Liver (tissue), 9 donors: ENCODE measurements around the gene ST6GAL1. TPM values are rescaled to one million over a fixed set of nuclear protein-coding genes. Genes with fewer than 3 reads are reported as not detected.

Experiments used
- DNase-seq: peaks from one replicate; pipeline ENCODE4 v3.0.0-alpha.2; 2017; ENCODE audit warnings: low spot score
- H3K27ac ChIP-seq, 2 donors: one replicate each; pipeline ENCODE4 v1.7.0; 2013; ENCODE audit warnings: inconsistent platforms in 2 of 2, low read length in 2 of 2, control low read depth in 1 of 2, low read depth in 1 of 2, mild to moderate bottlenecking in 1 of 2
- H3K27me3 ChIP-seq, 4 donors: one replicate each; pipeline versions ENCODE4 v1.6.1 to v1.7.0; 2013; ENCODE audit warnings: low read length in 3 of 4, inconsistent platforms in 1 of 4, mild to moderate bottlenecking in 1 of 4, moderate library complexity in 1 of 4; ENCODE audit not compliant: control insufficient read depth in 4 of 4, insufficient read depth in 4 of 4
- H3K36me3 ChIP-seq, 4 donors: one replicate each; pipeline versions ENCODE4 v1.6.1 to v1.7.0; 2013; ENCODE audit warnings: low read length in 3 of 4, mild to moderate bottlenecking in 3 of 4, low read depth in 1 of 4, moderate library complexity in 1 of 4; ENCODE audit not compliant: control insufficient read depth in 4 of 4, insufficient read depth in 3 of 4
- H3K4me1 ChIP-seq, 4 donors: one replicate each; pipeline versions ENCODE4 v1.6.1 to v1.7.0; 2013; ENCODE audit warnings: low read length in 3 of 4, mild to moderate bottlenecking in 3 of 4, moderate library complexity in 1 of 4; ENCODE audit not compliant: control insufficient read depth in 4 of 4, insufficient read depth in 4 of 4
- H3K4me3 ChIP-seq, 3 donors: one replicate each; pipeline versions ENCODE4 v1.6.1 to v1.7.0; 2013; ENCODE audit warnings: low read length in 3 of 3, control low read depth in 1 of 3, low read depth in 1 of 3, mild to moderate bottlenecking in 1 of 3
- H3K9ac ChIP-seq, 2 donors: one replicate each; pipeline ENCODE4 v1.7.0; 2013; ENCODE audit warnings: low read length in 2 of 2, mild to moderate bottlenecking in 2 of 2, moderate library complexity in 2 of 2, control low read depth in 1 of 2, low read depth in 1 of 2
- H3K9me3 ChIP-seq, 4 donors: one replicate each; pipeline versions ENCODE4 v1.6.1 to v1.7.0; 2013; ENCODE audit warnings: low read length in 3 of 4; ENCODE audit not compliant: control insufficient read depth in 4 of 4
- FOXA1 ChIP-seq: IDR thresholded peaks from 2 replicates; pipeline ENCODE4 v1.6.1; 2016; ENCODE audit warnings: antibody characterized with exemption
- FOXA2 ChIP-seq: IDR thresholded peaks from 2 replicates; pipeline ENCODE4 v1.6.1; 2016; ENCODE audit warnings: antibody characterized with exemption
- HNF4A ChIP-seq, 2 donors: conservative IDR thresholded peaks; 2 replicates each; pipeline ENCODE4 v1.6.1; 2016; ENCODE audit warnings: antibody characterized with exemption in 2 of 2, mild to moderate bottlenecking in 2 of 2
- HNF4G ChIP-seq: IDR thresholded peaks from 2 replicates; pipeline ENCODE4 v1.6.1; 2016; ENCODE audit warnings: antibody characterized with exemption
- JUND ChIP-seq, 2 donors: IDR thresholded peaks; 2 replicates each; pipeline ENCODE4 v1.6.1; 2016; ENCODE audit warnings: antibody characterized with exemption in 2 of 2
- RAD21 ChIP-seq, 2 donors: IDR thresholded peaks; 2 replicates each; pipeline ENCODE4 v1.6.1; 2016; ENCODE audit warnings: antibody characterized with exemption in 2 of 2, mild to moderate bottlenecking in 2 of 2
- RXRA ChIP-seq, 2 donors: IDR thresholded peaks; 2 replicates each; pipeline ENCODE4 v1.6.1; 2017 to 2018; ENCODE audit warnings: antibody characterized with exemption in 2 of 2, mild to moderate bottlenecking in 1 of 2
- SP1 ChIP-seq: IDR thresholded peaks from 2 replicates; pipeline ENCODE4 v1.6.1; 2018; ENCODE audit warnings: antibody characterized with exemption, mild to moderate bottlenecking
- TAF1 ChIP-seq: conservative IDR thresholded peaks from 2 replicates; pipeline ENCODE4 v1.6.1; 2016; ENCODE audit warnings: antibody characterized with exemption, mild to moderate bottlenecking
- YY1 ChIP-seq: IDR thresholded peaks from 2 replicates; pipeline ENCODE4 v1.6.1; 2016; ENCODE audit warnings: antibody characterized with exemption, mild to moderate bottlenecking
- WGBS: extraction: QIAGEN DNeasy Blood & Tissue Kit; methylation state at CpG from one replicate; pipeline ENCODE4 v1.1.7; 2013; 5-methylcytosine and 5-hydroxymethylcytosine counted together
- polyA plus RNA-seq, 2 donors: library from polyadenylated mRNA; stranded (reverse) in 1 of 2; unstranded in 1 of 2; fragments of 200-250 nt in 1 of 2; fragments of >200 nt in 1 of 2; fragmentation: Nextera tagmentation in 1 of 2; extraction: Ambion mirVana in 1 of 2; gene quantifications; one replicate each; pipeline versions ENCODE4 v1.2.1 to v1.2.3, GENCODE V29; 2013 to 2015
- total RNA-seq, 2 donors: library from RNA; depleted of rRNA; stranded (reverse); fragments of >200 nt; gene quantifications; one replicate each; pipeline ENCODE4 v1.2.3, GENCODE V29; 2014
- TF ChIP-seq, protein P1 (sequence below): IDR thresholded peaks from 2 replicates; pipeline ENCODE4 v1.6.1; 2016; ENCODE audit warnings: antibody characterized with exemption
- TF ChIP-seq, protein P2 (sequence below): fragments of 150-350 bp; IDR thresholded peaks from 2 replicates; pipeline ENCODE4 v1.5.1; 2017; ENCODE audit warnings: improper control_type of control experiment, low read depth, low read length; ENCODE audit not compliant: missing input control
- TF ChIP-seq, protein P3 (sequence below): IDR thresholded peaks from 2 replicates; pipeline ENCODE4 v1.6.1; 2016; ENCODE audit warnings: antibody characterized with exemption
- TF ChIP-seq, protein P4 (sequence below): IDR thresholded peaks from 2 replicates; pipeline ENCODE4 v1.6.1; 2016; ENCODE audit warnings: antibody characterized with exemption, mild to moderate bottlenecking
- donor health status: healthy.
- donor health status: healthy.
- donor health status: healthy.
- donor health status: healthy.
- donor health status: healthy.

ST6GAL1 gene
- total and polyA plus RNA-seq, 4 donors = 102 to 425 (median 328) TPM

DNA sequence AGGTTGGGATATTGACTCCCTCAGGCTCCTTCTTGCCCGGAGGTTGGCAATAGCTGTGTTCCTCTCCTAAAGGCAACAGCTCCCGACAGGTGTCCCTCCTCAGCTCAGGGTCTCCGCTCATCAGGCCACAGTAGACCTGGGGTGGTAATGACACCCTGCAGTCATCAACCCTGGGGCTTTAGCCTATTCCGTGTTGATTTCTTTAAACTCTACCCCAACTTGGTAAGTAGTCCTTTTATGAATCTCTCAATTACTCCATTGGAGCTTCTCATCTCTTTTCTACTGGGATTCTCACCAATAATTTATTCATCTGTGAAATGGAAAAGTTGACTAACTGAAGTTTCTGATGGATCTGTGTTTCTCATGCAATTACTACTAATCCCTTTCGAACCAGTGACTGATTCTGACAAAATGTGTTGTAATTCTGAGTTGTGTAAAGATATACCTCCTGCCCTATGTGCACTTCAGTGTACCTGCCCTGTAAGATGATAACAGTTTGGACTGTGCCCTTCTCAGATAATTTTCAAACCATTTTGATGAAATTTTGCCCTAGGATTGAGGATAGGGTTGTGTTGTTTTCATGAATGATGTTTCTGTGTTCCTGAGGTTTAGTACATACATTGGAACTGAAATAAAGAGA is 119.3 kb downstream of the ST6GAL1 start:
- WGBS = 64% methylated on average over 5 of the region's 5 CpGs
- peaks cover 3 to 49% (median 40%) of the 10 kb centered on the region in 4 donors for H3K4me1 ChIP-seq
- H3K4me3 ChIP-seq = no peak overlapping the region
- H3K27me3 ChIP-seq = no peaks in the 10 kb centered on the region
- H3K27ac ChIP-seq = no peak overlapping the region
- no peaks in the 10 kb centered on the region for H3K9me3 ChIP-seq
- no peak for DNase-seq
- H3K36me3 ChIP-seq = peaks cover 8 to 45% (median 34%) of the 10 kb centered on the region in 4 donors
- TF ChIP-seq JUND (IDR thresholded peaks at IDR 0.05) (peak in 1 of 2 donors; percentile 57), SP1 (no peak), RAD21 (IDR thresholded peaks at IDR 0.05) (peak in 1 of 2 donors; percentile 3), HNF4A (conservative IDR thresholded peaks at IDR 0.05) (peak; percentile 73 to 75), HNF4G (peak; percentile 53), RXRA (IDR thresholded peaks at IDR 0.05) (peak; percentile 13 to 47)
- TF ChIP-seq, protein P1, sequence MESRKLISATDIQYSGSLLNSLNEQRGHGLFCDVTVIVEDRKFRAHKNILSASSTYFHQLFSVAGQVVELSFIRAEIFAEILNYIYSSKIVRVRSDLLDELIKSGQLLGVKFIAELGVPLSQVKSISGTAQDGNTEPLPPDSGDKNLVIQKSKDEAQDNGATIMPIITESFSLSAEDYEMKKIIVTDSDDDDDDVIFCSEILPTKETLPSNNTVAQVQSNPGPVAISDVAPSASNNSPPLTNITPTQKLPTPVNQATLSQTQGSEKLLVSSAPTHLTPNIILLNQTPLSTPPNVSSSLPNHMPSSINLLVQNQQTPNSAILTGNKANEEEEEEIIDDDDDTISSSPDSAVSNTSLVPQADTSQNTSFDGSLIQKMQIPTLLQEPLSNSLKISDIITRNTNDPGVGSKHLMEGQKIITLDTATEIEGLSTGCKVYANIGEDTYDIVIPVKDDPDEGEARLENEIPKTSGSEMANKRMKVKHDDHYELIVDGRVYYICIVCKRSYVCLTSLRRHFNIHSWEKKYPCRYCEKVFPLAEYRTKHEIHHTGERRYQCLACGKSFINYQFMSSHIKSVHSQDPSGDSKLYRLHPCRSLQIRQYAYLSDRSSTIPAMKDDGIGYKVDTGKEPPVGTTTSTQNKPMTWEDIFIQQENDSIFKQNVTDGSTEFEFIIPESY = no peak
- H3K9ac ChIP-seq = no peak overlapping the region

DNA sequence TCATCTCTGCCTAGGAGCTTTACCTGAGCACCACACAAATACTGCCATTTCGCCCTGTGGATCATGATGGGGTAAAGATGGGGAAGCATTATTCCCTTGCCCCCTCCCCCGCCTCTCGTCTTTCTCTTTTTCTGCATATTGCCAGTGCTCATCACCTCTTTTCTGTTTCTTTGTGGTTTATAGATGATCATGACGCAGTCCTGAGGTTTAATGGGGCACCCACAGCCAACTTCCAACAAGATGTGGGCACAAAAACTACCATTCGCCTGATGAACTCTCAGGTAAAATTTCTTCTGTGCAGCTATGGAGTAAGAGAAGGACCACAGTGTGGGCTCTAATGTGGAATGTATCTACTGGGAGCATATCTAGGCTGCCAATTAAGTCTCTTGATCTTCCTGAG is 120.7 kb downstream of the ST6GAL1 start:
- H3K27me3 ChIP-seq = no peaks in the 10 kb centered on the region
- 93% methylated on average over 5 of the region's 5 CpGs for WGBS
- TF ChIP-seq, protein P2, sequence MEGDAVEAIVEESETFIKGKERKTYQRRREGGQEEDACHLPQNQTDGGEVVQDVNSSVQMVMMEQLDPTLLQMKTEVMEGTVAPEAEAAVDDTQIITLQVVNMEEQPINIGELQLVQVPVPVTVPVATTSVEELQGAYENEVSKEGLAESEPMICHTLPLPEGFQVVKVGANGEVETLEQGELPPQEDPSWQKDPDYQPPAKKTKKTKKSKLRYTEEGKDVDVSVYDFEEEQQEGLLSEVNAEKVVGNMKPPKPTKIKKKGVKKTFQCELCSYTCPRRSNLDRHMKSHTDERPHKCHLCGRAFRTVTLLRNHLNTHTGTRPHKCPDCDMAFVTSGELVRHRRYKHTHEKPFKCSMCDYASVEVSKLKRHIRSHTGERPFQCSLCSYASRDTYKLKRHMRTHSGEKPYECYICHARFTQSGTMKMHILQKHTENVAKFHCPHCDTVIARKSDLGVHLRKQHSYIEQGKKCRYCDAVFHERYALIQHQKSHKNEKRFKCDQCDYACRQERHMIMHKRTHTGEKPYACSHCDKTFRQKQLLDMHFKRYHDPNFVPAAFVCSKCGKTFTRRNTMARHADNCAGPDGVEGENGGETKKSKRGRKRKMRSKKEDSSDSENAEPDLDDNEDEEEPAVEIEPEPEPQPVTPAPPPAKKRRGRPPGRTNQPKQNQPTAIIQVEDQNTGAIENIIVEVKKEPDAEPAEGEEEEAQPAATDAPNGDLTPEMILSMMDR = no peak
- TF ChIP-seq FOXA1 (no peak), YY1 (no peak), SP1 (no peak), FOXA2 (no peak), JUND (IDR thresholded peaks at IDR 0.05) (no peak), HNF4A (conservative IDR thresholded peaks at IDR 0.05) (no peak), TAF1 (no peak)
- TF ChIP-seq, protein P3, sequence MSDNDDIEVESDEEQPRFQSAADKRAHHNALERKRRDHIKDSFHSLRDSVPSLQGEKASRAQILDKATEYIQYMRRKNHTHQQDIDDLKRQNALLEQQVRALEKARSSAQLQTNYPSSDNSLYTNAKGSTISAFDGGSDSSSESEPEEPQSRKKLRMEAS = no peak
- TF ChIP-seq, protein P4, sequence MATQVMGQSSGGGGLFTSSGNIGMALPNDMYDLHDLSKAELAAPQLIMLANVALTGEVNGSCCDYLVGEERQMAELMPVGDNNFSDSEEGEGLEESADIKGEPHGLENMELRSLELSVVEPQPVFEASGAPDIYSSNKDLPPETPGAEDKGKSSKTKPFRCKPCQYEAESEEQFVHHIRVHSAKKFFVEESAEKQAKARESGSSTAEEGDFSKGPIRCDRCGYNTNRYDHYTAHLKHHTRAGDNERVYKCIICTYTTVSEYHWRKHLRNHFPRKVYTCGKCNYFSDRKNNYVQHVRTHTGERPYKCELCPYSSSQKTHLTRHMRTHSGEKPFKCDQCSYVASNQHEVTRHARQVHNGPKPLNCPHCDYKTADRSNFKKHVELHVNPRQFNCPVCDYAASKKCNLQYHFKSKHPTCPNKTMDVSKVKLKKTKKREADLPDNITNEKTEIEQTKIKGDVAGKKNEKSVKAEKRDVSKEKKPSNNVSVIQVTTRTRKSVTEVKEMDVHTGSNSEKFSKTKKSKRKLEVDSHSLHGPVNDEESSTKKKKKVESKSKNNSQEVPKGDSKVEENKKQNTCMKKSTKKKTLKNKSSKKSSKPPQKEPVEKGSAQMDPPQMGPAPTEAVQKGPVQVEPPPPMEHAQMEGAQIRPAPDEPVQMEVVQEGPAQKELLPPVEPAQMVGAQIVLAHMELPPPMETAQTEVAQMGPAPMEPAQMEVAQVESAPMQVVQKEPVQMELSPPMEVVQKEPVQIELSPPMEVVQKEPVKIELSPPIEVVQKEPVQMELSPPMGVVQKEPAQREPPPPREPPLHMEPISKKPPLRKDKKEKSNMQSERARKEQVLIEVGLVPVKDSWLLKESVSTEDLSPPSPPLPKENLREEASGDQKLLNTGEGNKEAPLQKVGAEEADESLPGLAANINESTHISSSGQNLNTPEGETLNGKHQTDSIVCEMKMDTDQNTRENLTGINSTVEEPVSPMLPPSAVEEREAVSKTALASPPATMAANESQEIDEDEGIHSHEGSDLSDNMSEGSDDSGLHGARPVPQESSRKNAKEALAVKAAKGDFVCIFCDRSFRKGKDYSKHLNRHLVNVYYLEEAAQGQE = no peak
- TF ChIP-seq, protein P1 = no peak
- H3K9ac ChIP-seq = no peak overlapping the region
- no peak overlapping the region for H3K4me3 ChIP-seq
- no peak overlapping the region for H3K27ac ChIP-seq
- no peaks in the 10 kb centered on the region for H3K9me3 ChIP-seq
- no peak for DNase-seq
- H3K36me3 ChIP-seq = peaks cover 10 to 36% (median 31%) of the 10 kb centered on the region in 4 donors
- peaks cover 3 to 37% (median 28%) of the 10 kb centered on the region in 4 donors for H3K4me1 ChIP-seq
